ENCODE measurements around the gene SRGAP2C. TPM values are rescaled to one million over a fixed set of nuclear protein-coding genes. Genes with fewer than 3 reads are reported as not detected.
"Not testable (repeated sequence)": the region's sequence is repeated elsewhere in the genome, so short reads cannot be mapped to it uniquely, and the experiment has no call there.

SRGAP2C gene
- polyA plus RNA-seq, 1 donor (not counting 4 experiments of a cell fraction or from before 2014, with no cell fraction given), result 4.5 TPM

DNA sequence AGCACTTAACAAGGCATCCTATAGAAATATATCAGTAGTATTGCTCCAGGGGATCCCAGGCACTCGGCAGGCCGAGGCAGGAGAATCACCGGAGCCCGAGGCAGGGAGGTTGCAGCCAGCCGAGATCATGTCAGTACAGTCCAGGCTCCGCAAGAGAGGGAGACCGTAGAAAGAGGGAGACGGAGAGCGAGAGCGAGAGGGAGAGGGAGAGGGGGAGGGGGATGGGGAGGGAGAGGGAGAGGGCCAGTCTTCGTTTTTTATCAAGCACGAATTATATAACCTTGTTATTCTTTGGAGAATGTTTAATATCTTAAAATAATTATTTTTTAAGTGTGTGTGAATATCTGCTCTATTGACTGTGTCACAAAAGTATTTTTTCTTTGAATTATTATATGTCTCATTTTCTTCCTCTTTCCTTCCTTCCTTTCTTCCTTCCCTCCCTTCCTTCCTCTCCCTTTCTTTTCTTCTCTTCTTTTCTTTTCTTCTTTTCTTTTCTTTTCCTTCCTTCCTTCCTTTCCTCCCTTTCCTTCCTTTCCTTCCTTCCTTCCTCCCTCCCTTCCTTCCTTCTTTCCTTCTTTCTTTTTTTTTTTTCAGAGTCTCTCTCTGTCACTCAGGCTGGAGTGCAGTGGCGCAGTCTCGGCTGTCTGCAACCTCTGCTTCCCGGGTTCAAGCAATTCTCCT, 233.7 kb downstream of the SRGAP2C start:
- Histone ChIP-seq H4K20me1 (ENCODE audit: control insufficient read depth, extremely low read depth, insufficient read depth, low read length) (no peaks in the 10 kb centered on the region), H2AFZ (ENCODE audit: control insufficient read depth, low read length) (peak overlapping the region; percentile 47), H3K9me1 (ENCODE audit: control insufficient read depth, extremely low read depth, insufficient read depth, low read length) (no peaks in the 10 kb centered on the region), H3K9me3 (ENCODE audit: control insufficient read depth, low read depth, low read length) (no peaks in the 10 kb centered on the region), H3K4me3 (ENCODE audit: control insufficient read depth in 2 of 3, extremely low read depth in 1 of 3, insufficient read depth in 2 of 3, low read depth in 1 of 3, low read length in 3 of 3) (peak overlapping the region in 1 of 3 experiments; percentile 48), H3K9ac (ENCODE audit: control insufficient read depth, extremely low read depth, insufficient read depth, low read length) (peak overlapping the region; percentile 33), H3K36me3 (ENCODE audit: control insufficient read depth in 2 of 2, extremely low read depth in 1 of 2, insufficient read depth in 2 of 2, low read length in 2 of 2) (no peaks in the 10 kb centered on the region), H3K79me2 (ENCODE audit: control insufficient read depth, insufficient read depth, low read length) (no peaks in the 10 kb centered on the region), H3K27ac (ENCODE audit: control insufficient read depth, insufficient read depth, low read length) (peak overlapping the region; percentile 58), H3K4me1 (ENCODE audit: control insufficient read depth, extremely low read depth, insufficient read depth, low read length) (peaks cover 18% of the 10 kb centered on the region), H3K4me2 (ENCODE audit: control insufficient read depth, extremely low read depth, insufficient read depth, low read depth, low read length) (peak overlapping the region; percentile 82), H3K27me3 (ENCODE audit: control insufficient read depth, extremely low read depth, insufficient read depth, low read length) (no peaks in the 10 kb centered on the region)
- TF ChIP-seq, protein P1, sequence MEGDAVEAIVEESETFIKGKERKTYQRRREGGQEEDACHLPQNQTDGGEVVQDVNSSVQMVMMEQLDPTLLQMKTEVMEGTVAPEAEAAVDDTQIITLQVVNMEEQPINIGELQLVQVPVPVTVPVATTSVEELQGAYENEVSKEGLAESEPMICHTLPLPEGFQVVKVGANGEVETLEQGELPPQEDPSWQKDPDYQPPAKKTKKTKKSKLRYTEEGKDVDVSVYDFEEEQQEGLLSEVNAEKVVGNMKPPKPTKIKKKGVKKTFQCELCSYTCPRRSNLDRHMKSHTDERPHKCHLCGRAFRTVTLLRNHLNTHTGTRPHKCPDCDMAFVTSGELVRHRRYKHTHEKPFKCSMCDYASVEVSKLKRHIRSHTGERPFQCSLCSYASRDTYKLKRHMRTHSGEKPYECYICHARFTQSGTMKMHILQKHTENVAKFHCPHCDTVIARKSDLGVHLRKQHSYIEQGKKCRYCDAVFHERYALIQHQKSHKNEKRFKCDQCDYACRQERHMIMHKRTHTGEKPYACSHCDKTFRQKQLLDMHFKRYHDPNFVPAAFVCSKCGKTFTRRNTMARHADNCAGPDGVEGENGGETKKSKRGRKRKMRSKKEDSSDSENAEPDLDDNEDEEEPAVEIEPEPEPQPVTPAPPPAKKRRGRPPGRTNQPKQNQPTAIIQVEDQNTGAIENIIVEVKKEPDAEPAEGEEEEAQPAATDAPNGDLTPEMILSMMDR (optimal IDR thresholded peaks at IDR 0.05 in 1 of 3, IDR thresholded peaks at IDR 0.05 in 1 of 3, conservative IDR thresholded peaks at IDR 0.05 in 1 of 3; ENCODE audit: extremely low read depth in 1 of 3, insufficient read depth in 2 of 3, low read length in 3 of 3), result no peak
- TF ChIP-seq EZH2 (IDR thresholded peaks at IDR 0.05; ENCODE audit: low read length), result no peak
- dilution Hi-C loops (cut with MboI; ENCODE audit: extremely low pct_ligation_motif_present, low sequenced_read_pairs), result no loop called here
- DNase-seq (ENCODE audit: low read depth, low spot score) (no peak), FAIRE-seq (no peak)

GRCh38 chr1:121419050-121419615, 234.4 kb downstream of the SRGAP2C start:
- not testable (repeated sequence) for H3K9me3 ChIP-seq (ENCODE audit: control insufficient read depth, low read depth, low read length)

GRCh38 chr1:121421490-121421889, 236.7 kb downstream of the SRGAP2C start:
- DNase-seq (ENCODE audit: low read depth, low spot score); H3K4me3 ChIP-seq (ENCODE audit: control insufficient read depth in 2 of 3, extremely low read depth in 1 of 3, insufficient read depth in 2 of 3, low read depth in 1 of 3, low read length in 3 of 3); H3K9me3 ChIP-seq (ENCODE audit: control insufficient read depth, low read depth, low read length); H3K4me2 ChIP-seq (ENCODE audit: control insufficient read depth, extremely low read depth, insufficient read depth, low read depth, low read length); H3K27ac ChIP-seq (ENCODE audit: control insufficient read depth, insufficient read depth, low read length); H4K20me1 ChIP-seq (ENCODE audit: control insufficient read depth, extremely low read depth, insufficient read depth, low read length); H3K79me2 ChIP-seq (ENCODE audit: control insufficient read depth, insufficient read depth, low read length); H3K36me3 ChIP-seq (ENCODE audit: control insufficient read depth in 2 of 2, extremely low read depth in 1 of 2, insufficient read depth in 2 of 2, low read length in 2 of 2); H2AFZ ChIP-seq (ENCODE audit: control insufficient read depth, low read length); H3K27me3 ChIP-seq (ENCODE audit: control insufficient read depth, extremely low read depth, insufficient read depth, low read length); H3K9ac ChIP-seq (ENCODE audit: control insufficient read depth, extremely low read depth, insufficient read depth, low read length); dilution Hi-C loops (cut with MboI; ENCODE audit: extremely low pct_ligation_motif_present, low sequenced_read_pairs); H3K9me1 ChIP-seq (ENCODE audit: control insufficient read depth, extremely low read depth, insufficient read depth, low read length): not testable (repeated sequence)
- FAIRE-seq, result peak; percentile 53
- peaks cover 14% of the 10 kb centered on the region for H3K4me1 ChIP-seq (ENCODE audit: control insufficient read depth, extremely low read depth, insufficient read depth, low read length)

More at GRCh38 chr1:121419050-121419615, 234.4 kb downstream of the SRGAP2C start:
- H4K20me1 ChIP-seq (ENCODE audit: control insufficient read depth, extremely low read depth, insufficient read depth, low read length); H2AFZ ChIP-seq (ENCODE audit: control insufficient read depth, low read length); H3K27me3 ChIP-seq (ENCODE audit: control insufficient read depth, extremely low read depth, insufficient read depth, low read length); FAIRE-seq; H3K79me2 ChIP-seq (ENCODE audit: control insufficient read depth, insufficient read depth, low read length); H3K36me3 ChIP-seq (ENCODE audit: control insufficient read depth in 2 of 2, extremely low read depth in 1 of 2, insufficient read depth in 2 of 2, low read length in 2 of 2); H3K4me2 ChIP-seq (ENCODE audit: control insufficient read depth, extremely low read depth, insufficient read depth, low read depth, low read length); H3K27ac ChIP-seq (ENCODE audit: control insufficient read depth, insufficient read depth, low read length); H3K4me3 ChIP-seq (ENCODE audit: control insufficient read depth in 2 of 3, extremely low read depth in 1 of 3, insufficient read depth in 2 of 3, low read depth in 1 of 3, low read length in 3 of 3); H3K9me1 ChIP-seq (ENCODE audit: control insufficient read depth, extremely low read depth, insufficient read depth, low read length); H3K9ac ChIP-seq (ENCODE audit: control insufficient read depth, extremely low read depth, insufficient read depth, low read length); dilution Hi-C loops (cut with MboI; ENCODE audit: extremely low pct_ligation_motif_present, low sequenced_read_pairs); DNase-seq (ENCODE audit: low read depth, low spot score): not testable (repeated sequence)
- peaks cover 18% of the 10 kb centered on the region for H3K4me1 ChIP-seq (ENCODE audit: control insufficient read depth, extremely low read depth, insufficient read depth, low read length)

GRCh38 chr1:121423956-121424355, 239.2 kb downstream of the SRGAP2C start:
- dilution Hi-C loops (cut with MboI; ENCODE audit: extremely low pct_ligation_motif_present, low sequenced_read_pairs); H3K4me3 ChIP-seq (ENCODE audit: control insufficient read depth in 2 of 3, extremely low read depth in 1 of 3, insufficient read depth in 2 of 3, low read depth in 1 of 3, low read length in 3 of 3); H4K20me1 ChIP-seq (ENCODE audit: control insufficient read depth, extremely low read depth, insufficient read depth, low read length); H3K9me3 ChIP-seq (ENCODE audit: control insufficient read depth, low read depth, low read length); H3K27me3 ChIP-seq (ENCODE audit: control insufficient read depth, extremely low read depth, insufficient read depth, low read length); H3K4me2 ChIP-seq (ENCODE audit: control insufficient read depth, extremely low read depth, insufficient read depth, low read depth, low read length); H3K4me1 ChIP-seq (ENCODE audit: control insufficient read depth, extremely low read depth, insufficient read depth, low read length); H2AFZ ChIP-seq (ENCODE audit: control insufficient read depth, low read length); H3K9me1 ChIP-seq (ENCODE audit: control insufficient read depth, extremely low read depth, insufficient read depth, low read length); H3K9ac ChIP-seq (ENCODE audit: control insufficient read depth, extremely low read depth, insufficient read depth, low read length); H3K27ac ChIP-seq (ENCODE audit: control insufficient read depth, insufficient read depth, low read length); H3K79me2 ChIP-seq (ENCODE audit: control insufficient read depth, insufficient read depth, low read length); H3K36me3 ChIP-seq (ENCODE audit: control insufficient read depth in 2 of 2, extremely low read depth in 1 of 2, insufficient read depth in 2 of 2, low read length in 2 of 2); DNase-seq (ENCODE audit: low read depth, low spot score); FAIRE-seq: not testable (repeated sequence)
